ENCODE data around the gene ARHGEF12.

Gene ARHGEF12

GRCh38 chr11:120392314-120392713, 56.1 kb downstream of the ARHGEF12 start:
- Mint-ChIP-seq H3K36me3 (no peaks in the 10 kb centered on the region), H3K4me1 (no peaks in the 10 kb centered on the region), H3K27me3 (no peaks in the 10 kb centered on the region), H3K4me3 (no peak overlapping the region), H3K9me3 (no peaks in the 10 kb centered on the region), H3K27ac (no peak overlapping the region)
- no peak for DNase-seq
- CTCF ChIA-PET, result no interaction called here

- DNase-seq, result no peak
- Mint-ChIP-seq H3K4me3 (no peak overlapping the region), H3K4me1 (no peaks in the 10 kb centered on the region), H3K9me3 (no peaks in the 10 kb centered on the region), H3K27ac (no peak overlapping the region), H3K27me3 (no peaks in the 10 kb centered on the region), H3K36me3 (no peaks in the 10 kb centered on the region)
- CTCF ChIA-PET, result no interaction called here
Measured at GRCh38 chr11:120392793-120393192, 56.6 kb downstream of the ARHGEF12 start.

GRCh38 chr11:120394119-120394518, 57.9 kb downstream of the ARHGEF12 start:
- H3K9me3 Mint-ChIP-seq, result no peaks in the 10 kb centered on the region

GRCh38 chr11:120395778-120396177, 59.6 kb downstream of the ARHGEF12 start:
- DNase-seq, result no peak
- Mint-ChIP-seq H3K27me3 (peaks cover 6% of the 10 kb centered on the region), H3K4me1 (no peaks in the 10 kb centered on the region), H3K9me3 (no peaks in the 10 kb centered on the region), H3K27ac (no peak overlapping the region), H3K4me3 (no peak overlapping the region), H3K36me3 (no peaks in the 10 kb centered on the region)
- CTCF ChIA-PET, result no interaction called here

More at GRCh38 chr11:120394119-120394518, 57.9 kb downstream of the ARHGEF12 start:
- no peaks in the 10 kb centered on the region for H3K4me1 Mint-ChIP-seq
- CTCF ChIA-PET, result no interaction called here
- H3K27me3 Mint-ChIP-seq, result peaks cover 2% of the 10 kb centered on the region
- H3K4me3 Mint-ChIP-seq, result no peak overlapping the region
- no peak for DNase-seq
- no peaks in the 10 kb centered on the region for H3K36me3 Mint-ChIP-seq
- no peak overlapping the region for H3K27ac Mint-ChIP-seq

- Mint-ChIP-seq H3K4me1 (no peaks in the 10 kb centered on the region), H3K4me3 (no peak overlapping the region), H3K36me3 (no peaks in the 10 kb centered on the region), H3K9me3 (no peaks in the 10 kb centered on the region), H3K27me3 (peaks cover 6% of the 10 kb centered on the region), H3K27ac (no peak overlapping the region)
- CTCF ChIA-PET, result no interaction called here
- no peak for DNase-seq
Measured at GRCh38 chr11:120398132-120398531, 61.9 kb downstream of the ARHGEF12 start.

GRCh38 chr11:120399307-120399706, 63.1 kb downstream of the ARHGEF12 start:
- no peak for DNase-seq
- Mint-ChIP-seq H3K4me3 (no peak overlapping the region), H3K4me1 (no peaks in the 10 kb centered on the region), H3K9me3 (no peaks in the 10 kb centered on the region), H3K27me3 (peaks cover 6% of the 10 kb centered on the region), H3K36me3 (no peaks in the 10 kb centered on the region), H3K27ac (no peak overlapping the region)
- CTCF ChIA-PET, result no interaction called here

- Mint-ChIP-seq H3K27ac (no peak overlapping the region), H3K9me3 (no peaks in the 10 kb centered on the region), H3K27me3 (peaks cover 6% of the 10 kb centered on the region), H3K4me1 (no peaks in the 10 kb centered on the region), H3K4me3 (no peak overlapping the region), H3K36me3 (no peaks in the 10 kb centered on the region)
- CTCF ChIA-PET, result interaction anchor here (1.7 kb wide), 1 partner anchor 10 kb away, joined by 4 read pairs; no protein-coding TSS in a partner anchor
- no peak for DNase-seq
Measured at GRCh38 chr11:120400564-120401364, 64.6 kb downstream of the ARHGEF12 start.

GRCh38 chr11:120401506-120401905, 65.3 kb downstream of the ARHGEF12 start:
- Mint-ChIP-seq H3K36me3 (no peaks in the 10 kb centered on the region), H3K4me1 (no peaks in the 10 kb centered on the region), H3K4me3 (no peak overlapping the region), H3K9me3 (no peaks in the 10 kb centered on the region), H3K27ac (no peak overlapping the region), H3K27me3 (peaks cover 6% of the 10 kb centered on the region)
- CTCF ChIA-PET, result interaction anchor here (1.7 kb wide), 1 partner anchor 9 kb away, joined by 4 read pairs; no protein-coding TSS in a partner anchor
- no peak for DNase-seq

GRCh38 chr11:120403966-120404365, 67.8 kb downstream of the ARHGEF12 start:
- H3K9me3 Mint-ChIP-seq, result no peaks in the 10 kb centered on the region
- H3K27ac Mint-ChIP-seq, result no peak overlapping the region
- peaks cover 5% of the 10 kb centered on the region for H3K27me3 Mint-ChIP-seq
- CTCF ChIA-PET, result no interaction called here
- H3K36me3 Mint-ChIP-seq, result no peaks in the 10 kb centered on the region
- no peak overlapping the region for H3K4me3 Mint-ChIP-seq
- H3K4me1 Mint-ChIP-seq, result no peaks in the 10 kb centered on the region
- no peak for DNase-seq

GRCh38 chr11:120404495-120404894, 68.3 kb downstream of the ARHGEF12 start:
- H3K4me3 Mint-ChIP-seq, result no peak overlapping the region
- H3K9me3 Mint-ChIP-seq, result no peaks in the 10 kb centered on the region
- H3K36me3 Mint-ChIP-seq, result no peaks in the 10 kb centered on the region
- no peaks in the 10 kb centered on the region for H3K27me3 Mint-ChIP-seq
- no peak for DNase-seq
- no peak overlapping the region for H3K27ac Mint-ChIP-seq
- H3K4me1 Mint-ChIP-seq, result no peaks in the 10 kb centered on the region
- CTCF ChIA-PET, result no interaction called here

- no peaks in the 10 kb centered on the region for H3K27me3 Mint-ChIP-seq
- CTCF ChIA-PET, result interaction anchor here (1.1 kb wide), 1 partner anchor 9 kb away, joined by 4 read pairs; no protein-coding TSS in a partner anchor
- DNase-seq, result no peak
- no peak overlapping the region for H3K4me3 Mint-ChIP-seq
- no peak overlapping the region for H3K27ac Mint-ChIP-seq
- H3K9me3 Mint-ChIP-seq, result no peaks in the 10 kb centered on the region
- no peaks in the 10 kb centered on the region for H3K36me3 Mint-ChIP-seq
- no peaks in the 10 kb centered on the region for H3K4me1 Mint-ChIP-seq
Measured at GRCh38 chr11:120409655-120410054, 73.4 kb downstream of the ARHGEF12 start.

- H3K27me3 Mint-ChIP-seq, result no peaks in the 10 kb centered on the region
- CTCF ChIA-PET, result interaction anchor here (1.1 kb wide), 1 partner anchor 10 kb away, joined by 4 read pairs; no protein-coding TSS in a partner anchor
- H3K9me3 Mint-ChIP-seq, result no peaks in the 10 kb centered on the region
- no peaks in the 10 kb centered on the region for H3K36me3 Mint-ChIP-seq
- H3K4me3 Mint-ChIP-seq, result no peak overlapping the region
- no peaks in the 10 kb centered on the region for H3K4me1 Mint-ChIP-seq
- DNase-seq, result no peak
- no peak overlapping the region for H3K27ac Mint-ChIP-seq
Measured at GRCh38 chr11:120410622-120411380, 74.6 kb downstream of the ARHGEF12 start.

GRCh38 chr11:120413480-120413879, 77.3 kb downstream of the ARHGEF12 start:
- Mint-ChIP-seq H3K27ac (no peak overlapping the region), H3K36me3 (no peaks in the 10 kb centered on the region), H3K4me1 (no peaks in the 10 kb centered on the region), H3K9me3 (no peaks in the 10 kb centered on the region), H3K4me3 (no peak overlapping the region), H3K27me3 (no peaks in the 10 kb centered on the region)
- no peak for DNase-seq
- CTCF ChIA-PET, result no interaction called here

- Mint-ChIP-seq H3K4me1 (no peaks in the 10 kb centered on the region), H3K36me3 (no peaks in the 10 kb centered on the region), H3K27me3 (peaks cover 5% of the 10 kb centered on the region), H3K27ac (no peak overlapping the region), H3K4me3 (no peak overlapping the region), H3K9me3 (no peaks in the 10 kb centered on the region)
- CTCF ChIA-PET, result no interaction called here
- no peak for DNase-seq
Measured at GRCh38 chr11:120420572-120420971, 84.4 kb downstream of the ARHGEF12 start.
